OCI-LY1 (cell line): ENCODE data around the gene SH3PXD2A.

Source experiments
- H2AFZ ChIP-seq: fragments of 200-600 bp; sonication (generic), shearing (Covaris generic); 2 replicates; pipeline ENCODE4 v1.6.0; 2014; ENCODE audit warnings: antibody characterized with exemption, mild to moderate bottlenecking, low read length
- H3F3A ChIP-seq: fragments of 200-600 bp; sonication (generic), shearing (Covaris generic); 2 replicates; pipeline ENCODE4 v1.6.0; 2014; ENCODE audit warnings: mild to moderate bottlenecking, antibody characterized with exemption, low read length, moderate library complexity; ENCODE audit not compliant: insufficient read depth
- H3K27ac ChIP-seq: fragments of 200-600 bp; sonication (generic); 2 replicates; pipeline ENCODE4 v1.5.1; 2014; ENCODE audit warnings: low read length, mixed run types, mild to moderate bottlenecking, low read depth; ENCODE audit not compliant: poor library complexity, severe bottlenecking
- H3K27me3 ChIP-seq: fragments of 200-600 bp; sonication (generic); 2 replicates; pipeline ENCODE4 v1.6.0; 2014; ENCODE audit warnings: antibody characterized with exemption, mild to moderate bottlenecking, low read length, moderate library complexity; ENCODE audit not compliant: insufficient read depth
- H3K36me3 ChIP-seq: fragments of 200-600 bp; sonication (generic); 2 replicates; pipeline ENCODE4 v1.6.1; 2014; ENCODE audit warnings: mild to moderate bottlenecking, antibody characterized with exemption, low read length, moderate library complexity, mixed read lengths; ENCODE audit not compliant: insufficient read depth
- H3K4me1 ChIP-seq: fragments of 200-600 bp; sonication (generic); 2 replicates; pipeline ENCODE4 v1.5.1; 2014; ENCODE audit warnings: mild to moderate bottlenecking, low read length, moderate library complexity; ENCODE audit not compliant: insufficient read depth, severe bottlenecking
- H3K4me2 ChIP-seq: fragments of 200-600 bp; sonication (generic), shearing (Covaris generic); 2 replicates; pipeline ENCODE4 v1.6.1; 2014; ENCODE audit warnings: low read length
- H3K4me3 ChIP-seq: fragments of 200-600 bp; sonication (generic); 2 replicates; pipeline ENCODE4 v1.5.1; 2014; ENCODE audit warnings: low read length, low read depth, mild to moderate bottlenecking, mixed read lengths; ENCODE audit not compliant: poor library complexity, severe bottlenecking
- H3K79me2 ChIP-seq: fragments of 200-600 bp; shearing (Covaris generic); 2 replicates; pipeline ENCODE4 v1.6.1; 2016; ENCODE audit warnings: mixed run types, low read length, mixed read lengths; ENCODE audit not compliant: insufficient read depth
- H3K9ac ChIP-seq: fragments of 200-600 bp; sonication (generic), shearing (Covaris generic); 2 replicates; pipeline ENCODE4 v1.6.1; 2014; ENCODE audit warnings: mild to moderate bottlenecking, low read length, mixed read lengths
- H3K9me2 ChIP-seq: fragments of 200-600 bp; sonication (generic), shearing (Covaris generic); 2 replicates; pipeline ENCODE4 v1.6.1; 2014; ENCODE audit warnings: low read depth, mild to moderate bottlenecking, low read length, mixed read lengths
- H3K9me3 ChIP-seq: fragments of 200-600 bp; shearing (Covaris generic); 2 replicates; pipeline ENCODE4 v1.6.1; 2014; ENCODE audit warnings: low read length, mixed read lengths
- H4K20me1 ChIP-seq: fragments of 200-600 bp; sonication (generic), shearing (Covaris generic); 2 replicates; pipeline ENCODE4 v1.6.0; 2016; ENCODE audit warnings: mild to moderate bottlenecking, low read length; ENCODE audit not compliant: insufficient read depth
- CTCF ChIP-seq: fragments of 200-600 bp; sonication (generic), shearing (Covaris generic); IDR thresholded peaks from 2 replicates; pipeline ENCODE4 v1.5.1; 2017; ENCODE audit warnings: mild to moderate bottlenecking, antibody characterized with exemption, low read length, moderate library complexity, mixed read lengths
- EZH2 ChIP-seq: fragments of 200-600 bp; sonication (generic), shearing (Covaris generic); IDR thresholded peaks from 2 replicates; pipeline ENCODE4 v1.8.0; 2017; ENCODE audit warnings: borderline replicate concordance, mixed run types, mild to moderate bottlenecking, antibody characterized with exemption, low read length, moderate library complexity, mixed read lengths

SH3PXD2A gene

GRCh38 chr10:103572347-103573204 is 282.8 kb downstream of the SH3PXD2A start:
- H3K9ac ChIP-seq = no peak overlapping the region
- no peak overlapping the region for H2AFZ ChIP-seq
- no peaks in the 10 kb centered on the region for H3K4me1 ChIP-seq
- no peaks in the 10 kb centered on the region for H4K20me1 ChIP-seq
- H3K9me2 ChIP-seq = no peaks in the 10 kb centered on the region
- H3K36me3 ChIP-seq = no peaks in the 10 kb centered on the region
- H3K4me2 ChIP-seq = no peak overlapping the region
- H3K27me3 ChIP-seq = 0 out of 2 replicates have a peak, but pooled peaks cover 8% of the 10 kb centered on the region
- H3K79me2 ChIP-seq = no peaks in the 10 kb centered on the region
- no peaks in the 10 kb centered on the region for H3F3A ChIP-seq
- H3K4me3 ChIP-seq = no peak overlapping the region
- no peaks in the 10 kb centered on the region for H3K9me3 ChIP-seq
- H3K27ac ChIP-seq = no peak overlapping the region
- no peak for TF ChIP-seq EZH2
- TF ChIP-seq CTCF = no peak

- no peak overlapping the region for H3K4me3 ChIP-seq
- no peaks in the 10 kb centered on the region for H3K9me2 ChIP-seq
- TF ChIP-seq EZH2 = no peak
- TF ChIP-seq CTCF = no peak
- 0 out of 2 replicates have a peak, but pooled peaks cover 8% of the 10 kb centered on the region for H3K27me3 ChIP-seq
- H4K20me1 ChIP-seq = no peaks in the 10 kb centered on the region
- H3K27ac ChIP-seq = no peak overlapping the region
- H3F3A ChIP-seq = no peaks in the 10 kb centered on the region
- H3K4me2 ChIP-seq = no peak overlapping the region
- H3K79me2 ChIP-seq = no peaks in the 10 kb centered on the region
- H3K36me3 ChIP-seq = no peaks in the 10 kb centered on the region
- H3K4me1 ChIP-seq = no peaks in the 10 kb centered on the region
- H3K9ac ChIP-seq = no peak overlapping the region
- no peaks in the 10 kb centered on the region for H3K9me3 ChIP-seq
- H2AFZ ChIP-seq = no peak overlapping the region
These were observed 283.8 kb downstream of the SH3PXD2A start for GRCh38 chr10:103571656-103571975.

- Histone ChIP-seq H2AFZ (no peak overlapping the region), H3K9me2 (no peaks in the 10 kb centered on the region), H3K9me3 (no peaks in the 10 kb centered on the region), H3K4me1 (no peaks in the 10 kb centered on the region), H3K36me3 (no peaks in the 10 kb centered on the region), H3F3A (no peaks in the 10 kb centered on the region), H3K27ac (no peak overlapping the region), H3K4me2 (no peak overlapping the region), H3K4me3 (no peak overlapping the region), H3K9ac (no peak overlapping the region), H4K20me1 (no peaks in the 10 kb centered on the region), H3K79me2 (no peaks in the 10 kb centered on the region), H3K27me3 (0 out of 2 replicates have a peak, but pooled peaks cover 8% of the 10 kb centered on the region)
- TF ChIP-seq CTCF (no peak), EZH2 (no peak)
These were observed 284.3 kb downstream of the SH3PXD2A start for GRCh38 chr10:103570844-103571655.
